ENCODE data around the gene POU3F1.

The POU3F1 gene

DNA sequence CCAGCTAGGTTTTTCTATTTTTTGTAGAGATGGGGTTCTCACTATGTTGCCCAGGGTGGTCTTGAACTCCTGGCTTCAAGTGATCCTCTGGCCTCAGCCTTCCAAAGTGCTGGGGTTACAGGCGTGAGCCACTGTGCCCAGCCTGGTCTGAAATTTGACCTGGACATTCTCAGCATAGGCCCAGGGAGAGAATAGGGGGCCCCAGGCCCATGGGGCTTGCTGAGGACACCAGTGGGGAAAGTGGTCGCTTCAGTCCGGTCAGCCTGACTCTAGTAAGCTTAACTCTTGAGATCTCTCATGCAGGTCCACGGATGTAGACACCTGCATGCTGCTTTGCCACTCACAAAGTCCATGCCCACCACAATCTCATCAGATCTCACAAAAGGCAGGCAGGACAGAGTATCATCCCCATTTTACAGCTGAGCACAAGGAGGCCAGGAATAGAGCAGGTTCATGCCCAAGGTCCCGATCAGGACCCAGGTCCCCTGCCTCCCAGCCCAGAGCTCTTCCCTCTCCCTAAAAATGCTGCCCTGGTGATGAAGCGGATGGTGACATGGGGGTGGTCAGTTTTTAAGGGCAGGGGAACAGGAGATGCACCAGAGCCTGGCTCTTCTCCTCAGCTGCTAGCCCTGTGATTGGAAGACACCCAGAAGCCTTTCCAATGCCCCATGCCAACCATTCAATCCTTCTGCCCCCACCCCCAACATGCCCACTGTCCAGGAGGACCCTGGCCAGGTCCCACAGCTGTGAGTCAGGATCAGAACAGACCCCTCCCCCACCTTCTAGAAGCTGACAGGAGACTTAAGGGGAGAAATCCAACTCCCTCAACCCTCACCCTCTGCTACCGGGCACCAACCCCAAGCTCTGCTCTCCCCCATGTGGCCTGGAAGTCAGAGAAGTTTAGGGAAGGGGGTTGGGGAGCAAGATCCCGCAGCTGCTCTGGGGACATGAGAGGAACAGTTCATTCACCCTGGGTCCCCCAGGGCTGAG, 43.0 kb downstream of the POU3F1 start:
- no peak for DNase-seq

DNA sequence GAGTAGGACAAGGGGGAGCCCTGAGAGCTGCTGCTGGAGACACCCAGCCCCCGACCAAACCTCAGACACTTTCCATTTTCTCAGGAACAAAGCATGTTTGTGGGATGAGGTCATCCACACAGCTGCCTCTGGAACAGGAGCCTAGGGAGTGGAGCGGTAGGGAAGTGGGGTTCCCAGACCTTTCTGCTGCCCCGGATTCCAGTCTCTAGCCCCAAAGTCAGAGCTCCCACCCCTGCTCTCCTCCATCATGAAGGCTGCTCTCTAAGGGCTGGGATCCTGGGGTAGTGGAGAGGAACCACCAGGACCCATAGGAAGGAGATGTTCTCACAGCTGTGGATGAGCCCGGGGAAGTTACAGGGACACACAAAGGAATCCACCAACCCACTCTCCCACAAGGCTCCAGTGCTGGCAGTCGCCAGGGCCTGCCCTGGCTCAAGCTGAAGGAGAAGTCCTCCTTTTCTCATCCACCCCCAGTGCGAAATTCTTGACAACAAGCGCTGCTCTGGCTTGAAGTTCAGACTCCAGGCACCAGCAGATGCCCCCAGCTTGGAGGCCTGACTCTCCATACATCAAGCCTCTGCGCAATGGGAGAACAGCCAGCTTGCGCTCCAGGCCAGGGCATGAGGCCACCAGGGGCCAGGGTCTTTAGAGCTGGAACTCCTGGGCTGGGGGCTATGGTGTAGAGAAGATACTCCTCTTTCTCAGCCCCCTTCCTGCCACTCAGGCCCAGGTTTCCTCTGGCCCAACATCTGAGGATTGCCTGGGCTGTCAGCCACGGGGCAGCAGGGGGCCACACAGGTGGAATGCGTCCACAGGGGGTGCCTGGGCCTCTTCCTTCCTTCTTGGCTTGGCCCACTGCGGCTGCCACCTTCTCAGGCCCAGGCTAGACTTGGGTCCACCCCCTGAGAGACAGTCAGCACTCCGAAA, 45.8 kb downstream of the POU3F1 start:
- no peak for DNase-seq

DNA sequence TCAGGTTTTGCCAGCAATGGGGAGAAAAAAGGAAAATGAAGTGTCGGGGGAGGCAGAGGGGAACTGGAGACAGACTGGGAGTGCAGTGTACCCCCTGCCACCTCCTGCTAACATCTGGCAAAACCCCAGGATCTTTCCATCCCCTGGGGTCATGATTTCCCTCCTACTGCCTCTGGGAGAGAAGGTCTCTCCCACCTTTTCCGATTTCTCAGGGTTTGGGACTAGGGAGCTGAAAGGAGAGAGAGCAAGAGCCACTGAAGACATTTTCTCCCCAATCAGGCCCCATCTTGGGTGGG, 46.4 kb downstream of the POU3F1 start:
- no peak for DNase-seq

DNA sequence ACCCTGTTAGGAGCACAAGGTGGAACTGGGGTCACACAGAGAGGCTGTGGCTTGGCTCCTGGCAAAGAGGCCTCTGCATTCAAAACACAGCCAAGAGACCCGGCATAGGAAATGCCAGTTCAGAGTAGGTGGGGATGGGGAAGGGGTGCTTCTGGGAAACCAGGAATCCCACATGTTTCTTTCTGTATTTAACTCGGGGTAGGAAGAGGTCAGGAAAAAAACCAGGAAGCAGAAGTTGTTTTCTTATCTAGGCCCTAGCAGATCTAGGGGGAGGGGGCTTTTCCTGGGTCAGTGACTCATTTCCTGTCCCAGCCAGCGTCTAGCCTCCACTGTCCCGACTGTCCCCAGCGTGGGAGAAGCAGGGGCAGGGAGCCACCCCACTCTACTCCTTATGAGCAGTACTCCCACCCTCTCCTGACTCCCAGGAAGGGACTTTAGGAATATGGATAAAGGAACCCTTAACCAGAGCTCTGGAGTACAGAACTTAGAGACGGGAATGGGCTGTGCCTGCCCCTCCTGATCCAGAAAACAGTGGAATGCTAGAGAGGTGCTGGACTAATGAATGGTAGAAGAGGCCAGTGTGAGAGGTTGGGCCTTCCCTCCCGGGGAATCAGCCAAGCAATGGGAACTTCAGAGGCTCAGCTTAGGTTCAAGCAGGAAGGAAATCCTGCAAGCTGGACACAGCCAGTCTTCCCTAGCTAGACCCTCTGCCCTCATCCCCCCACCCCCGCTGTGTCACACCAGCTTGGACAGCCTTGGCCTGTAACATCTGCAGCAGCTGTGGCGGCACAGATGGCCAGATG, 47.0 kb downstream of the POU3F1 start:
- no peak for DNase-seq

DNA sequence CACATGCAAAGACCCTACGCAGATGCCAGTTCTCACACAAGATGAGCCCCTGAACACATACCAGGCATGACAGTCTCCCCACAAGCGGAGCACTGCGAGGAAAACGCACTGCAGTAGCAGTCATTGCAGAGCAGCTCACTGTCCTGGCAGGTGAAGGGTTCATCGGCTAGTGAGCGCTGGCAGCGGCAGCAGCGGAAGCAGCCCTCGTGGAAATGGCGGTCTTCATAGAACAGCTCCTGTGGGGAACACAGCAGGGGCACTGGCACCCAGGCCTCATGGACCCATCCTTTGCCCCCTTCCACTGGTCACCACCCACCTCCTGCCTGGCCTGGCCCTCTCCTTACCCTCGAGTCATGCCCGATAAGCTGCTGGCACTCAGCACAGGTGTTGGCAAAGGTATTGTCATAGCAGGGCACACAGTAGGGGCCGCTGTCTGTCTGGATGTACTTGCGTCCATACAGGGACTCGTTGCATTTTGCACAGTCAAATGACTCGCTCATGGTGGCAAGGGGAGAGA, 47.6 kb downstream of the POU3F1 start:
- DNase-seq, result no peak

DNA sequence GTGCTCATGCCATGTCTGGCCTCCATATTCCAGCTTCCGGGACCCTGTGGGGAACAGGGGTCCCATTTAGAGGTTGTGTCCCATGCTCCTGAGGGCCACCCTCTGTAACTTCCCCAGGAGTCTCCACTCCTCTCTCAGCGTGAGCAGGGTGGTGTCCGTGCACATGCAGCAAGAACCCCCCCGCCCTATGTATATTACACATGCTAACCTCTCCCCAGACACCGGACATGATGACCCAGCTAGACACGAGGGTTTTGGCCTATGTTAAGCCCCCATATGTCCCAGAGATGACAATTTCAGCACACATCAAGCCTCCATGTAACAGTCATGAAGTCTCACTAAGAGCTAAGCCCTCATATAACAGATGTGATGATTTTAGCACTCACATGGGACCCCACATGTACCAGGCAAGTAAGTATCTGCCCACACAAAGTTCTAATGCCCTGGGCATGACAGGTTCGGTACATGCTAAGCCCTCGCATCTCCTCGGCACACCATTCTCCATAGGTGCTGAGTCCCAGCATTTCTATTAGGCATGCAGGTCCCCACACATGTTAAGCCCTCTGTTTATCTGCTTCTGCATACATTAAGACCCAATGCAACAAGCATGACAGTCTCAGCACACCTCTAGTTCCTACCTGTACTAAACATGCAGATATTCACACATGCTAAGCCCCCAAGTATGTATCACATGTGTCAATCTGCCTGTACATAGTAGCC, 48.3 kb downstream of the POU3F1 start:
- no peak for DNase-seq

DNA sequence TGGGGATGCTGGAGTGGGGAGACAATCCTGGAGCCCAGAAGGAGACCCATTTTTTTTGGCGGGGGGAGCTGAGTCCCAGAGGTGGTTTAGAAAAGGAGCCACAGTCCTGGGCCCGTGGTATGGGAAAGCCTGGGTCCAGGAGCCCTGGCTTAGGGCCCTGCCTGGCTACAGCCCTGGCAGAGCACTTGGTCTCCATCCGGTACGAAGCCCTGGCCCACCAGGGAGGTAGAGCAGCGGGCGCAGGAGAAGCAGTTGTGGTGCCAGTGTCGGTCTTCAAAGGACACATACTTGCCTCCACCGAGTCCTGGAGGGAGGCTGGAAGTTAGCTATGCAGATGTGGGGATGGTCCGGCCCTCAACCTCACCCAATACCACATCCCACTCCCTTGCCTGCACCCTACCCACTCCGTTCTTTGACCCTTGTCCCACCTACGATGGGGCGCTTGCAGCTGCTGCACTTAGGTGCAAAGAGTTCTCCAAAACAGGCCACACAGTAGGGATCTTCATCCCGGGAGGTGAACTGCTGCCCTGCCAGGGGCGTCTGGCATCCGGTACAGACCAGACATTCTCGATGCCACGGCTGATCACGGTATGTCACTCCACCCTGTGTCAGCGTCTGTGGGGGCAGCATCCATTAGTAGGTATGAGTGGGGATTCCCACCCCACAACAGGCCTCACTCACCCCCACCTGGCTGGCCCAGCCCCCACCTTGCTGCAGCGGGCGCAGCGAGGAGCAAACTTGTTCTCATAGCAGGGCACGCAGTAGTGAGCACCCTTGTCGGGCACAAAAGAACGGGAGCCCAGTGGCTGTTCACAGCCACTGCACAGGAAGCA, 49.1 kb downstream of the POU3F1 start:
- DNase-seq, result no peak

DNA sequence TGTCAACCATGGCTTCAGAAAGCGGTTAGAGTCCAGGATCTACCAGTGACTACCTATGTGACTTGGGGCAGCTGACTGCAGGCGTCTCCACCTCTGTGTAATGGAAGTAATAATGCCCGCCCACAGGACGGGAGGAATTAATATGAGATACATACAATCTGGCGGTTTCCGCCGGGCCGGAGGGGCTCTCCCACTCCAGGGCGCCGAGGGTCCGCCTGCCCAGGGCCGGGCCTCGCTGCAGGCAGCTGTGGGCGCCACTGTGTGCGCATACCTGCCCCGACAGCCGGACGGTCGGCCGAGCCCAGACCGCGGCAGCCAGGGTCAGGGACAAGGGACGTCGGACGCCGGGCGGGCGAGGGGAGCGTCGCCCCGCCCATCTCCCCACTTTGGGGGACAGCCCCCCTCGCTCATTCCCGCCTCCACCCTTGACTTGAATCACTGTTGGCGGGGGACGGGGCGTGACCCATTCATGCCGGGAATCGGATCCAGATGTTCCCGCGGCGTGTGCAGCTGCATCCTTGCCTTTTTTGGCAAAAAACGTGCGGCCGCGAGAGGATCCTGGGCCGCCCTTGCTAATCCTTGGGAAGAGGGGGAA, 50.7 kb downstream of the POU3F1 start:
- peak; percentile 54 for DNase-seq

DNA sequence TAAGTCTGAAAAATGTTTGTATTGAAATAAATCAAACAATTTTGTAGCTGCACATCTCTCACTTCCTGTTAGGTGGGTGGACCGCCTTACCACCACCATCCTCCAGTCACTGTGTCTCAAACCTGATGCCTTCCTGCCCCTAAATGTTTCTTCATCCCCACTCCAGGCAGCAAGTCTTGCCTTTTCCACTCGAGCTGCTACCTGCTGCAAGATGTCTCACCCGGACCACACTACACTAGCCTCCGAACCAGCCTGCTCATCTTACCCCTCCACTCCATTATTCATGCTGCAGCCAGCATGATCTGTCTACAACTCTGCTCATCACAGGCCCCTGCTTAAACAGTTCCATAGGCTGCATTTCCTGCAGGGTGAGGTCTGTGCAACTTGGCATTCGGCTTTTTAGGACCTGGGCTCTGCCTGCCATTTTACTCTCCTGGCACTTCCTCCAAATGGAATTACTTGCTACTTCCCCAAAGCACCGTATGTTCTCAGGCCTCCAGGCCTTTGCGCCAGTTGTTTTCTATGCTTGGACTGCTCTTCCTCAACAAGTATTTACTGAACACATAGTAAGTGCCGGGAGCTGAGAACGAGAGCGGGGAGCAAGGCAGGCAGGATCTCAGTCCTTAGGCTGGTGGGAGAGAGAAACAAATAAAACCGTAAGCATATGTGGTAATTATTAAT, 51.6 kb downstream of the POU3F1 start:
- no peak for DNase-seq

Data from stimulated activated CD4-positive, alpha-beta T cell treated with anti-CD3 and anti-CD28 coated beads, Interleukin-4, amount 100 ng/mL, for 24 hours (primary cell).